GM19023 (cell line): ENCODE data around the gene KATNB1.
"Not testable (repeated sequence)": the region's sequence is repeated elsewhere in the genome, so short reads cannot be mapped to it uniquely, and the experiment has no call there.

Source experiments
- ATAC-seq: cut with Tn5 transposase; IDR thresholded peaks from one replicate; pipeline ENCODE4 v1.9.1; 2021; ENCODE audit warnings: mild to moderate bottlenecking, moderate library complexity; ENCODE audit not compliant: unreplicated experiment

The KATNB1 gene

GRCh38 chr16:57700781-57701551 is 34.6 kb upstream of the KATNB1 start:
- no peak for ATAC-seq

DNA sequence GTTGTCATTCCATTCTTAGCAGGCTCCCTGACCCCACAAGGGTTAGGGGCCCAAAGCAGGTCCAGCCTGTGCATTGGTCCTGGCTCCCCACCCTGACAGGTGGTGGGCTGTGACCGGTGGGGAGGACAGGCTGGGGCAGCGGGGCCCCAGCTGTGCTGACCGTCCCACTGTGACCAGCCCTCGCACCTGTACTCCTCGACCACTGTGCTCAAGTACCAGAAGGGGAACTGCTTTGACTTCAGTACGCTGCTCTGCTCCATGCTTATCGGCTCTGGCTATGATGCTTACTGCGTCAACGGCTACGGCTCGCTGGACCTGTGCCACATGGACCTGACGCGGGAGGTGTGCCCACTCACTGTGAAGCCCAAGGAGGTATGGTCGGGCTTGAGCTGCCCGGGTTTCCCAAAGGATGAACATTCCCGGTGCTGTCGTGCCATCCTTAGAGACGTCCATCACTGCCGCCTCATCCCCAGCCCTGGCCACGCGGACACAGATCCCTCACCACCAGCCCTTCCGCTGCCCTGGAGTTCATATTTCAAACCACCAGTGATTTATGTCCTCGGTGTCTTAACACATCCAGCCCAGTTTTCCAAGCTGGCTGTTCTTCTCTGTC is 33.7 kb upstream of the KATNB1 start:
- ATAC-seq = no peak

GRCh38 chr16:57703416-57704010 is 32.1 kb upstream of the KATNB1 start:
- no peak for ATAC-seq

- no peak for ATAC-seq
Observed at GRCh38 chr16:57704011-57704904, 31.3 kb upstream of the KATNB1 start.

DNA sequence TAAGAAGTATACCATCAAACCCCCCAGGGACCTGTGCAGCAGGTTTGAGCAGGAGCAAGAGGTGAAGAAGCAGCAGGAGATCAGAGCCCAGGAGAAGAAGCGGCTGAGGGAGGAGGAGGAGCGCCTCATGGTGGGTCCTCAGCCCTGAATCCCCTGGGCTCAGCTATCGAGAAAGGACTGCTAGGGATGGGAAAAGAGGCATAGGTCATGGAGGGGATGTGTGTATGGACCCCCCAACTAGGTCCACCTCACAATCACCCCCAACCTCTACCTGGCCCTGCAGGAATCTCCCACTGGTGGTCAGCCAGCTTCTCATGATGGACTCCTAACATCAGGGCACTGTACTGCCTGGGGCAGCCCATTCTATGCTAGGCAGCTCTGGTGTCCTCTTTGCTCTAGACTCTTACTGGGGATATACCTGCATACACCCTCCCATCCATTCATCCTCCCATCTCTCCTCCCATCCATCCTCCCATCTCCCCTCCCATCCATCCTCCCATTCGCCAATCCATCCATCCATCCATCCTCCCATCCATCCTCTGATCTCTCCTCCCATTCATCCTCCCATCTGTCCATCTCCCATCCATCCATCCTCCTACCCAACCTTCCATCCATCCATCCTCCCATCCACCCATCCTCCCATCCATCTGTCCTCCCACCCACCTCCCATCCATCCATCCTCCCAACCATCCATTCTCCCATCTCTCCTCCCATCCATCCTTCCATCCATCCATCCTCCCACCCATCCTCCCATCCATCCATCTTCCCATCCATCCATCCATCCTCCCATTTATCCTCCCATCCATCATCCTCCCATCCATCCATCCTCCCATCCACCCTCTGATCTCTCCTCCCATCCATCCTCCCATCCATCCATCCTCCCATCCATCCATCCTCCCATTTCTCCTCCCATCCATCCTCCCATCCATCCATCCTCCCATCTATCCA is 30.4 kb upstream of the KATNB1 start:
- no peak for ATAC-seq

DNA sequence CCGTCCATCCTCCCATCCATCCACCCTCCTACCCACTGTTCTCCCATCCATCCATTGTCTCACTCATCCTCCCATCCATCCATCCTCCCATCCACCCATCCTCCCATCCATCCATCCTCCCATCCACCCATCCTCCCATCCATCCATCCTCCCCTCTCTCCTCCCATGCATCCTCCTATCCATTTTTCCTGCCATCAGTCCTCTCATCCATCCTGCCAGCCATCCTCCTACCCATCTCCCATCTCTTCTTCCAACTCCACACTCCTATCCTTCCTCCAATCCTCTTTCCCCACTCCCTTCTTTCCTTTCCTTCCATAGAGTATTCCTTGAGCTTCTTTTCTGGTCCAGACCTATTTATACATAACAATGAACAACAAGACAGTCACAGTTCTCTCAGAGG is 28.9 kb upstream of the KATNB1 start:
- no peak for ATAC-seq

DNA sequence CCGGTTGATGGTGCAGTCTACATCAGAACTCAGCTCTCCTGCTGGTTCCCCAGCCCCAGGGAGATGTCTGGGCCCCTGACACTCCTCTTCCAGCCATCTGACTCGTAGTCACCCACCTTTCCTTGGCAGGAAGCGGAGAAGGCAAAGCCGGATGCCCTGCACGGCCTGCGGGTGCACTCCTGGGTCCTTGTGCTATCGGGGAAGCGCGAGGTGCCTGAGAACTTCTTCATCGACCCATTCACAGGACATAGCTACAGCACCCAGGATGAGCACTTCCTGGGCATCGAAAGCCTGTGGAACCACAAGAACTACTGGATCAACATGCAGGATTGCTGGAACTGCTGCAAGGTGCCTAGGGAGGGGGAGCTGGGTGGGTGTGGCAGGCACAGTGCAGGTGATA is 28.2 kb upstream of the KATNB1 start:
- no peak for ATAC-seq

DNA sequence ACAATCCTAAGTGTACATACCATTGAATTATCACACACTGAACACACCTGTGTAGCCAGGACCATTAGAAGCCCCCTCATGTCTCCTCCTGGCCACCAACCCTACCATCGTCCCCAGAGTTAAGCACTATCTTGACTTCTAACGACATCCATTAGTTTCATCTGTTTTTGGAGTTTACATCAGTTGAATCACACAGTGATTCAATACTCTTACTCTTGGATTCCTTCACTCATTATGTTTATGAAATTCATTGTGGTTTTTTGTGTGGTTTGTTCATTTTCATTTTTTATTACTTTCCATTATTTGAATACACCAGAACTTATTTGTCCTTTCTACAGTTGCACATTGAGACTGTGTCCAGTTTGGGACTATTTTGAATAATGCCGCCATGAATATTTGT is 27.4 kb upstream of the KATNB1 start:
- ATAC-seq = no peak

- no peak for ATAC-seq
Observed at GRCh38 chr16:57709663-57710062, 25.9 kb upstream of the KATNB1 start.

DNA sequence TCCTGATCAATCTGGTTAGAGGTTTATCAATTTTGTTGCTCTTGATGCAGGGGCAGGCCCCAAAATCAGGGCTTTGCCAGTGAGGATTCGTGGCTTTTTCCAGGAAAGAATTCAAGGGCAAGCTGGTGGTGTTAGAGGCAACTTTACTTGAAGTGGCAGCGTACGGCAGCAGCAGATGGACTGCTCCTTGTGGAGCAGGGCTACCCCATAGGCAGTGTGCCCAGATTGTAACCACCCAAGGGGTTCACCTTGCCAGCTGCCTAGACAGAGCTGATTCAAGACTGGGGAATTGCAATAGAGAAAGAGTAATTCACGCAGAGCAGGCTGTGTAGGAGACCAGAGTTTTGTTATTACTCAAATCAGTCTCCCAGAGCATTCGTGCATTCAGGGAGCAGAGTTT is 24.2 kb upstream of the KATNB1 start:
- ATAC-seq = no peak

DNA sequence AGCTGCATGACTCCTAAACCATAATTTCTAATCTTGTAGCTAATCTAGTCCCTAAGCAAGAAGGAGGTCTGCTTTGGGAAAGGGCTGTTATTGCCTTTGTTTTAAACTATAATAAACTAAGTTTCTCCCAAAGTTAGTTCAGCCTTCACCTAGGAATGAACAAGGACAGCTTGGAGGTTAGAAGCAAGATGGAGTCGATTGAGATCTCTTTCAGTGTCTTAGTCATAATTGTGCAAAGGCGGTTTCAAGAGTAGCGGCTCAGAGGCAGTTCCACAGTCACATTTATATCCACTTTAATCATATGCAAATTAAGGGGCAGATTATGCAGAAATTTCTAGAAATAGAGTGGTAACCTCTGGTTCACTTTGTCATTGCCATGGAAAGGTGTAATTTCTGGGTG is 23.6 kb upstream of the KATNB1 start:
- no peak for ATAC-seq

GRCh38 chr16:57712569-57712968 is 23.0 kb upstream of the KATNB1 start:
- not testable (repeated sequence) for ATAC-seq

- no peak for ATAC-seq
Observed at GRCh38 chr16:57713596-57713995, 22.0 kb upstream of the KATNB1 start.

- no peak for ATAC-seq
Observed at GRCh38 chr16:57714047-57714446, 21.5 kb upstream of the KATNB1 start.

DNA sequence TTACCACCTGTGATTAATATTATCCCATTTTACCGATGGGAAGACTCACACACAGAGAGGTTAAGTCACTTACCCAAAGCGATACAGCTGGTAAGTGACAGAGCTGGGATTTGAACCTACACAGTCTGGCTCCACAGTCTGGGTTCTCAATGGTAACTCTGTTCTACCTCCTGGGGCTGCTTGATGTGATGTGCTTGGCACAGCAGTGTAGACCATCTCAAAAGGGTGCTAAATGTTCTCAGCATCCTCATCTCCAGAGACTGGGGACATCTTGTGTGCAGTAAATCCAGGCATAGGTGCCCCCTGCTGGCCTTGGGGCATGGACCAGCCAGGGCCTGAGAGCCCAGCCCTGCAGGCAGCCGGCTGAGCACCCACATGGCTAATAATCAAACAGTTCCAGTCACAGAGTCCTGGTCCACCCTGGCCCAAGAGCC is 15.4 kb upstream of the KATNB1 start:
- no peak for ATAC-seq

DNA sequence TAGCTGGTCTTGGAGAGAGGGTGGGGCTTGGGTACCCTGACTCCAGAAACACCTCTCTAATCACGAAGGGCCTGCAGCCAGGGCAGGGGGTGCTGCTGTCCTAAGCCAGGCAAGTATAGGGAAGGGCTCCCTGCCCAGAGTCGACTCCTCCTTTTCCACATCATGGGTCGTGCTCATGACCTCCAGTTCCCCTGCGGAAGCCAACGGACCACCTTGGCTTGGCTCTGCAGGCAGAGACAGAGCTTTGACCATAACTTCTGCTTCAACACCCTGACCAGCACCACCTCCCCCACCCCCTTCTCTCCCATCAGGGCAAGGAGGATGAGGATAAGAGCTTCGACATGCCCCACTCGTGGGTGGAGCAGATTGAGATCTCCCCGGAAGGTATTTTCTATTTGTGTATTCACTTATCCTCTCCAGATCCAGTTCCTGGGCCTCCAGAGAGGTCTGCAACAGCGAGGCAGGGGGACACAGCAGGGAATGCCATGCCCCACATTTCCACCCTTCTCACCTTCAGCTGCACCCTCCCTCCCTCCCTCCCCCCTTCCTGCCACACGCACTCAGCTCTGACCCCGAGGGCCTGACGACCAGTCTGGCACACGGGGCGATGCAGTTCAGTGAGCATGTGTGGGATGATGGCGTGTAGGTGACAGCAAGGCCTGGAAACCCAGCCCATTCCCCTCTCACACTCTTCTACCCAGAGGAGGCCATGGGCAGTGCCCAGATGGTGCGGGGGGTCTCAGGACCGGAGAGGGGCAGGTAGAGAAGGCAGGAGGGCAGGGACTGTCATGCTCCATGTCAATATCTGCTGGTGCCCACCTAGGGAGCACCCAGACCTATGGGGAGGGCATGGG is 14.0 kb upstream of the KATNB1 start:
- ATAC-seq = no peak

- no peak for ATAC-seq
Observed at GRCh38 chr16:57722210-57722499, 13.4 kb upstream of the KATNB1 start.

GRCh38 chr16:57722651-57723050 is 12.9 kb upstream of the KATNB1 start:
- ATAC-seq = no peak

DNA sequence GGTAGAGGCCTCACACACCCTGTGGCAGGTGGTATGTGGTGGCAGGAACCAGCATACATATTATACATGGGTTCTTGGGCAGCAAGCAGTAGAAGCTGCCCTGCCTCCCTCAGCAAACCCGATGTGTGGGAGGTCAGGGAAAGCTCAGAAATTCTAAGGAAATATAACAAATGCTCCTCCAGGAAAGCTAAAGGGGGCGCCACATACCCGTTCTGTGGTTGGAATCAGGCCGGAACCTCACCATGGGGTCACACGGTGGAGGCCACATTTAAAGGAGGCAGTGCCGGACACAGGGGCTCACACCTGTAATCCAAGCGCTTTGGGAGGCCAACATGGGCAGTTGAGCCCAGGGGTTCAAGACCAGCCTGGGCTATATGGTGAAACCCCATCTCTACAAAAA is 12.4 kb upstream of the KATNB1 start:
- ATAC-seq = no peak
